Measurements from ENCODE around the gene SPATA17. TPM values are rescaled to one million over a fixed set of nuclear protein-coding genes. Genes with fewer than 3 reads are reported as not detected.

The SPATA17 gene
- total RNA-seq, 1 donor from 2014 or later = 0.53 TPM

DNA sequence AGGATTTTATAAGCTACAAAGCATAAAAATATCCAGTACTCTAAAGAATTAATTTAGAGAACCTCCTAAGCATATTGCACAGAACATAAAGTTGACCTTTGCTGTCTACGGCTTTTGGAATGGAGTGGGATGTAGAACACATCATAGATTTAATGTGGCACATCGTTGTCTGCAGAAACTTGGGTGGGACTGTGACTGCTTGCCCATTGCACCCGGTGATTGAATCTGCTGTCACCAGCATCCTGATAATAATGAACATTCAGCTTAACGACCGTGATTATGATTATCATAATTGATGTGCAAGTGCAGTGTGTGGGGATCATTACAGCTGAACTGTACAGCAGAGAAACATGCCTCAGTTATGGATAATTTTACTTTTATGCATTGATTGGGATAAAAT, 181.9 kb downstream of the SPATA17 start:
- H3K27me3 ChIP-seq (ENCODE audit: control insufficient read depth, insufficient read depth, low read length) = no peaks in the 10 kb centered on the region
- H3K36me3 ChIP-seq (ENCODE audit: control insufficient read depth, insufficient read depth, low read length) = no peaks in the 10 kb centered on the region
- no peak for DNase-seq (ENCODE audit: low read depth)
- FAIRE-seq = no peak
- H3K4me3 ChIP-seq (ENCODE audit: low read depth, low read length) = no peak overlapping the region
- TF ChIP-seq, protein P1, sequence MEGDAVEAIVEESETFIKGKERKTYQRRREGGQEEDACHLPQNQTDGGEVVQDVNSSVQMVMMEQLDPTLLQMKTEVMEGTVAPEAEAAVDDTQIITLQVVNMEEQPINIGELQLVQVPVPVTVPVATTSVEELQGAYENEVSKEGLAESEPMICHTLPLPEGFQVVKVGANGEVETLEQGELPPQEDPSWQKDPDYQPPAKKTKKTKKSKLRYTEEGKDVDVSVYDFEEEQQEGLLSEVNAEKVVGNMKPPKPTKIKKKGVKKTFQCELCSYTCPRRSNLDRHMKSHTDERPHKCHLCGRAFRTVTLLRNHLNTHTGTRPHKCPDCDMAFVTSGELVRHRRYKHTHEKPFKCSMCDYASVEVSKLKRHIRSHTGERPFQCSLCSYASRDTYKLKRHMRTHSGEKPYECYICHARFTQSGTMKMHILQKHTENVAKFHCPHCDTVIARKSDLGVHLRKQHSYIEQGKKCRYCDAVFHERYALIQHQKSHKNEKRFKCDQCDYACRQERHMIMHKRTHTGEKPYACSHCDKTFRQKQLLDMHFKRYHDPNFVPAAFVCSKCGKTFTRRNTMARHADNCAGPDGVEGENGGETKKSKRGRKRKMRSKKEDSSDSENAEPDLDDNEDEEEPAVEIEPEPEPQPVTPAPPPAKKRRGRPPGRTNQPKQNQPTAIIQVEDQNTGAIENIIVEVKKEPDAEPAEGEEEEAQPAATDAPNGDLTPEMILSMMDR (IDR thresholded peaks at IDR 0.05; ENCODE audit: insufficient read depth, low read length, severe bottlenecking) = no peak

DNA sequence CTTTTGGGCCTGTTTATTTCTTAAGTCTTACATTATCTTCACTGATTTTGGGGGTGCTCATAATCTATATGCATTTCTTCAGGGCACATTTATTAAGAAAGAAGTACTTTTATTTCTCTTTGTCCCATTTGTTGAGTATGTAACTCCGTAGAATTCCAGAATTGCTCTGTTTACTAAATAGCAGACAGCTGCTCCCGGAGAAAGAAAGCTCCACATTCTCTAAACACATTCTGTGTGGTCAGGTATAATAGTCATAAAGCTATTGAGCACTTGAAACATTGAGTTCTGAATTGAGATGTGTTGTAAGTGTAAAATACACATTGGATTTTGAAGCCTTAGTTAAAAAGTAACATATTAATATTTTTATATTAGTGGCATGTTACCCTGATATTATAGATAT, 206.5 kb downstream of the SPATA17 start:
- TF ChIP-seq, protein P1 (IDR thresholded peaks at IDR 0.05; ENCODE audit: insufficient read depth, low read length, severe bottlenecking) = no peak
- FAIRE-seq (no peak), DNase-seq (ENCODE audit: low read depth) (no peak)
- Histone ChIP-seq H3K36me3 (ENCODE audit: control insufficient read depth, insufficient read depth, low read length) (no peaks in the 10 kb centered on the region), H3K4me3 (ENCODE audit: low read depth, low read length) (no peak overlapping the region), H3K27me3 (ENCODE audit: control insufficient read depth, insufficient read depth, low read length) (no peaks in the 10 kb centered on the region)

DNA sequence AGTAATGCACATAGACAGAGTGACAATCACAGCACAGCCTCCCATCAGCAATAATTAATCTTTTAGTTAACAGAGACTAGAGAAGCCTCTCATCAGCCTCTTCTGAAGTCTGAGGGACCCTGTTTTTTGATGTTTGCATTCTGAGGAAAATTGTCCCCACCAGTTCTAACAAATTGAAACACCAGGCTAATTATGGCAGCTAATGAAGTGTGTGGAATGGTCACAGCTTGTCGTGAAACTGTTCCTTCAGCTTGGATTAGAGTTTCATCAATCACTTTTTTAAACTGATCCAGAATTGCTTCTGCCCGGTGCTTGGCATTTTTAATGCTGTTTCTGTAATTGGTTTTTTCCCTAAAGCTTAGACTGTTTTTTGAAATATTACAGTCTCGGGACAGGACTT, 208.0 kb downstream of the SPATA17 start:
- TF ChIP-seq, protein P1 (IDR thresholded peaks at IDR 0.05; ENCODE audit: insufficient read depth, low read length, severe bottlenecking) = no peak
- H3K4me3 ChIP-seq (ENCODE audit: low read depth, low read length) = no peak overlapping the region
- no peaks in the 10 kb centered on the region for H3K36me3 ChIP-seq (ENCODE audit: control insufficient read depth, insufficient read depth, low read length)
- DNase-seq (ENCODE audit: low read depth) = no peak
- FAIRE-seq = no peak
- H3K27me3 ChIP-seq (ENCODE audit: control insufficient read depth, insufficient read depth, low read length) = no peaks in the 10 kb centered on the region

DNA sequence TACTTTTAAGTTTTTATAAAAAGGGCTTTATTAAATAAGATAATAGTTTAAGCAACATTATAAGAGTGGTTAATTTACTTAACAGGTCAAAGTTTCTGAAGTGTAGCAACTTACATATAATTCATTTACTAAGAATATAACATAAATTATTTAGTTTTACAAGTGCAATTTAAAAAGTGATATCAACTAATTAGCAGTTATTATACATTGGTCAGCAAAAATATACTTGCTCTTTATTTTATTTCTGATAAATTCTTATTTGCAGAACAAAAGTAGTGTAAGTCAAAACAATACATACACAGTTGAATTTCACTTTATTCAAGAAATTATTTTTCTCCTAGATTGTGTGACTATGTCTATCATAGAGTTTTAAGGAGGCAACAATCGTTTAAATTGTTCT, 215.6 kb downstream of the SPATA17 start:
- no peak for DNase-seq (ENCODE audit: low read depth)
- FAIRE-seq = no peak
- TF ChIP-seq, protein P1 (IDR thresholded peaks at IDR 0.05; ENCODE audit: insufficient read depth, low read length, severe bottlenecking) = no peak
- Histone ChIP-seq H3K4me3 (ENCODE audit: low read depth, low read length) (no peak overlapping the region), H3K36me3 (ENCODE audit: control insufficient read depth, insufficient read depth, low read length) (no peaks in the 10 kb centered on the region), H3K27me3 (ENCODE audit: control insufficient read depth, insufficient read depth, low read length) (no peaks in the 10 kb centered on the region)

DNA sequence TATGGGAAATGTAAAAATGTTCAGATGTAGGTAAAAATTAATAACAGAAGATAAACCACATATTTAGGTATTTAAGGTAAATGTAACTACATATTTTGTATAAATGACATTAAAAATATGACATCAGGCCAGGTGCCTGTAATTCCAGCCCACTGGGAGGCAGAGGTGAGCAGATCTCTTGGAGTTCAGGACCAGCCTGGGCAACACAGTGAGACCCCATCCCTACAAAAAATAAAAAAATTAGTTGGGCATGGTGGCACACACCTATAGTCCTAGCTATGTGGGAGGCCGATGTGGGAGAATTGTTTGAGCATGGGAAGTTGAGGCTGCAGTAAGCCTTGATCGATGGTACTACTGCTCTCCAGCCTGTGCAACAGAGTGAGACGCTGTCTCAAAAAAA, 216.5 kb downstream of the SPATA17 start:
- H3K27me3 ChIP-seq (ENCODE audit: control insufficient read depth, insufficient read depth, low read length) = no peaks in the 10 kb centered on the region
- TF ChIP-seq, protein P1 (IDR thresholded peaks at IDR 0.05; ENCODE audit: insufficient read depth, low read length, severe bottlenecking) = no peak
- no peak overlapping the region for H3K4me3 ChIP-seq (ENCODE audit: low read depth, low read length)
- FAIRE-seq (no peak), DNase-seq (ENCODE audit: low read depth) (no peak)
- H3K36me3 ChIP-seq (ENCODE audit: control insufficient read depth, insufficient read depth, low read length) = no peaks in the 10 kb centered on the region

DNA sequence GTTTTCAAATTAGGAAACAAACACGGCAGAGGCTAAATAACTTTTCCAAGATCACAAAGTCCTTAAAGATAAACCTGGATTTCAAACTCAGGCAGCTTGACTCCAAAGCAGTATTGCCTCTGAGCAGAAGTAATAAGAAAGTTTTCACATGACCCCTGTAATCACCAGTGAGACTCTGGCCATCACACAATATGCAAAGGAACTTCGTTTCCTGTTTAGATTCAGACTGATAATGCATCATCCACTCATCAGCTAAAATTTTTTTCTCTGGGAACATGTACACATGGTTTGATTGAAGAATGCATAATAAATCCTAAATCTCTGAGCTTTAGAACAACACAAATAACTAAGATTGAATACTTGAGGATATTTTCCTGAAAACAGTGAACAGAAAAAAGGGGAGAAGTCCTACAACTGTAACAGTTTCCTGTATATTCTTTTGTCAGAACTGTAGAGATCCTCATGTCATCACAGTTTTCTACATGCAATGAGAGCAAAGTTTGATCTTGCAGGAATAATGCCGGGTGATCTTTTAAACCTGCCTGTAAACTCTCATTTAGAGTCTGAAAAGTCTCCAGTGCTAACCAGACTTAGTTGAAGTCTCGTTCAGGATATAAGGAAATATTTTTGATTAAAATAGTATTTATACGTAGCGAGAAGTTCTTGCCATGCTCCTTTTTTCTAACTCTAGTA, 225.3 kb downstream of the SPATA17 start:
- no peaks in the 10 kb centered on the region for H3K27me3 ChIP-seq (ENCODE audit: control insufficient read depth, insufficient read depth, low read length)
- no peak for FAIRE-seq
- no peak overlapping the region for H3K4me3 ChIP-seq (ENCODE audit: low read depth, low read length)
- TF ChIP-seq, protein P1 (IDR thresholded peaks at IDR 0.05; ENCODE audit: insufficient read depth, low read length, severe bottlenecking) = no peak
- DNase-seq (ENCODE audit: low read depth) = no peak
- H3K36me3 ChIP-seq (ENCODE audit: control insufficient read depth, insufficient read depth, low read length) = no peaks in the 10 kb centered on the region
